Measurements from ENCODE around the gene ANKRD16. TPM values are rescaled to one million over a fixed set of nuclear protein-coding genes. Genes with fewer than 3 reads are reported as not detected.
"Not testable (repeated sequence)": the region's sequence is repeated elsewhere in the genome, so short reads cannot be mapped to it uniquely, and the experiment has no call there.

Gene ANKRD16
- total RNA-seq, 4 donors from 2014 or later: 3.3 to 8.9 (median 5.9) TPM

GRCh38 chr10:5876181-5876768 is 13.4 kb downstream of the ANKRD16 start:
- ATAC-seq: peak; percentile 37
- H3K4me3 ChIP-seq: no peak overlapping the region
- WGBS, 2 donors (ENCODE audit: low coverage in 1 of 2): 53 to 56% methylated on average over 10 to 11 of the region's 14 CpGs
- H3K9me3 ChIP-seq: no peaks in the 10 kb centered on the region
- H3K4me1 ChIP-seq: peaks cover 0 to 8% (median 0%) of the 10 kb centered on the region in 3 donors
- TF ChIP-seq POLR2A (IDR thresholded peaks at IDR 0.05) (no peak), EP300 (IDR thresholded peaks at IDR 0.05) (no peak), POLR2AphosphoS5 (IDR thresholded peaks at IDR 0.05) (no peak)
- TF ChIP-seq, protein P1, sequence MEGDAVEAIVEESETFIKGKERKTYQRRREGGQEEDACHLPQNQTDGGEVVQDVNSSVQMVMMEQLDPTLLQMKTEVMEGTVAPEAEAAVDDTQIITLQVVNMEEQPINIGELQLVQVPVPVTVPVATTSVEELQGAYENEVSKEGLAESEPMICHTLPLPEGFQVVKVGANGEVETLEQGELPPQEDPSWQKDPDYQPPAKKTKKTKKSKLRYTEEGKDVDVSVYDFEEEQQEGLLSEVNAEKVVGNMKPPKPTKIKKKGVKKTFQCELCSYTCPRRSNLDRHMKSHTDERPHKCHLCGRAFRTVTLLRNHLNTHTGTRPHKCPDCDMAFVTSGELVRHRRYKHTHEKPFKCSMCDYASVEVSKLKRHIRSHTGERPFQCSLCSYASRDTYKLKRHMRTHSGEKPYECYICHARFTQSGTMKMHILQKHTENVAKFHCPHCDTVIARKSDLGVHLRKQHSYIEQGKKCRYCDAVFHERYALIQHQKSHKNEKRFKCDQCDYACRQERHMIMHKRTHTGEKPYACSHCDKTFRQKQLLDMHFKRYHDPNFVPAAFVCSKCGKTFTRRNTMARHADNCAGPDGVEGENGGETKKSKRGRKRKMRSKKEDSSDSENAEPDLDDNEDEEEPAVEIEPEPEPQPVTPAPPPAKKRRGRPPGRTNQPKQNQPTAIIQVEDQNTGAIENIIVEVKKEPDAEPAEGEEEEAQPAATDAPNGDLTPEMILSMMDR (IDR thresholded peaks at IDR 0.05): no peak
- H3K27me3 ChIP-seq: no peaks in the 10 kb centered on the region
- peaks cover 0 to 67% of the 10 kb centered on the region in 2 donors for H3K36me3 ChIP-seq
- H3K27ac ChIP-seq: no peak overlapping the region

- Histone ChIP-seq H3K4me3 (no peak overlapping the region), H3K9me3 (no peaks in the 10 kb centered on the region), H3K36me3 (peaks cover 0 to 60% of the 10 kb centered on the region in 2 donors), H3K27me3 (no peaks in the 10 kb centered on the region), H3K27ac (no peak overlapping the region), H3K4me1 (peaks cover 0 to 8% (median 0%) of the 10 kb centered on the region in 3 donors)
- WGBS, 2 donors (ENCODE audit: low coverage in 1 of 2): 28 to 38% methylated on average over 5 of the region's 9 CpGs
- TF ChIP-seq POLR2A (IDR thresholded peaks at IDR 0.05) (no peak), POLR2AphosphoS5 (IDR thresholded peaks at IDR 0.05) (no peak), EP300 (IDR thresholded peaks at IDR 0.05) (no peak)
- TF ChIP-seq, protein P1 (IDR thresholded peaks at IDR 0.05): peak; percentile 73 to 83 (median 78)
- peak; percentile 68 for ATAC-seq
Observed at GRCh38 chr10:5873515-5873995, 16.1 kb downstream of the ANKRD16 start.

GRCh38 chr10:5871596-5871995 is 18.1 kb downstream of the ANKRD16 start:
- H3K9me3 ChIP-seq: no peaks in the 10 kb centered on the region
- H3K36me3 ChIP-seq: peaks cover 0 to 45% of the 10 kb centered on the region in 2 donors
- H3K27me3 ChIP-seq: no peaks in the 10 kb centered on the region
- H3K27ac ChIP-seq: no peak overlapping the region
- H3K4me1 ChIP-seq: peaks cover 0 to 8% (median 0%) of the 10 kb centered on the region in 3 donors
- no peak for TF ChIP-seq POLR2AphosphoS5 (IDR thresholded peaks at IDR 0.05)
- TF ChIP-seq EP300 (IDR thresholded peaks at IDR 0.05): no peak
- TF ChIP-seq, protein P1 (IDR thresholded peaks at IDR 0.05): no peak
- TF ChIP-seq POLR2A (IDR thresholded peaks at IDR 0.05): no peak
- no peak overlapping the region for H3K4me3 ChIP-seq
- 31 to 79% methylated on average over 2 to 4 of the region's 5 CpGs for WGBS, 2 donors (ENCODE audit: low coverage in 1 of 2)
- no peak for ATAC-seq

DNA sequence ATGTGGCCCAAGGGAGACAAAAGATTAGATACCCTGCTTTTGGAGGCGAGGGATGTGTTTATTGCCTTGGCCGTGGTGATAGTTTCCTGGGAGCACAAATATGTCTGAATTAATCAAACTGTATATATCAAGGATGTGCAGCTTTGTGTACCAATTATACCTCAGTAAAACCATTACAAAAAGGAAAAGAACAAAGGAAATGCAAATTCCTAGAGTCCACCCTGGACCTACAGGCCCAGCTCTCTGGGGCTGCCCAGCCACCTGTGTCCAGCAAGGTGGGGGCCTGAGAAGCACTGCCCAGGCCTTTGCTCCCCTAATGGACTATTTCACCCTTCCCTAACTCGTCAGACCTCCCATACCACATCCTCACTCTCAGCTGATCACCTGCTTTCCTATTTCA is 20.5 kb downstream of the ANKRD16 start:
- Histone ChIP-seq H3K9me3 (no peaks in the 10 kb centered on the region), H3K27ac (no peak overlapping the region), H3K4me1 (peaks cover 0 to 8% (median 0%) of the 10 kb centered on the region in 3 donors), H3K27me3 (no peaks in the 10 kb centered on the region), H3K4me3 (no peak overlapping the region), H3K36me3 (peaks cover 0 to 25% of the 10 kb centered on the region in 2 donors)
- TF ChIP-seq EP300 (IDR thresholded peaks at IDR 0.05) (no peak), POLR2AphosphoS5 (IDR thresholded peaks at IDR 0.05) (no peak), POLR2A (IDR thresholded peaks at IDR 0.05) (no peak)
- TF ChIP-seq, protein P1 (IDR thresholded peaks at IDR 0.05): no peak
- ATAC-seq: no peak
- WGBS, 2 donors (ENCODE audit: low coverage in 1 of 2): 76 to 95% methylated on average over 3 of the region's 3 CpGs

DNA sequence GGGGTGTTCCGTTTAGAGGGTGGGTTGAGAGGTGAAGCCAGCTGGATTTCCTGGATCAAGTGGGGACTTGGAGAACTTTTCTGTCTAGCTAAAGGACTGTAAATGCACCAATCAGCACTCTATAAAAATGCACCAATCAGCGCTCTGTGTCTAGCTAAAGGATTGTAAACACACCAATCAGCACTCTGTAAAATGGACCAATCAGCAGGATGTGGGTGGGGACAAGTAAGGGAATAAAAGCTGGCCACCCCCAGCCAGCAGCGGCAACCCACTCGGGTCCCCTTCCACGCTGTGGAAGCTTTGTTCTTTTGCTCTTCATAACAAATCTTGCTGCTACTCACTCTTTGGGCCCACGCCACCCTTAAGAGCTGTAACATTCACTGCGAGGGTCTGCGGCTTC is 21.3 kb downstream of the ANKRD16 start:
- not testable (repeated sequence) for ATAC-seq, H3K9me3 ChIP-seq, H3K27ac ChIP-seq, H3K4me3 ChIP-seq, H3K4me1 ChIP-seq, H3K27me3 ChIP-seq
- peaks cover 0 to 25% of the 10 kb centered on the region in 2 donors for H3K36me3 ChIP-seq
- WGBS, 2 donors (ENCODE audit: low coverage in 1 of 2): 83 to 89% methylated on average over 1 to 6 of the region's 8 CpGs

- not testable (repeated sequence) for H3K4me1 ChIP-seq, H3K27me3 ChIP-seq, ATAC-seq, H3K27ac ChIP-seq, H3K9me3 ChIP-seq, H3K4me3 ChIP-seq
- H3K36me3 ChIP-seq: peaks cover 0 to 29% of the 10 kb centered on the region in 2 donors
- WGBS, 2 donors (ENCODE audit: low coverage in 1 of 2): 45 to 53% methylated on average over 3 to 4 of the region's 4 CpGs
Observed at GRCh38 chr10:5867091-5867615, 22.5 kb downstream of the ANKRD16 start.

- H3K27ac ChIP-seq, H3K4me3 ChIP-seq, ATAC-seq, H3K9me3 ChIP-seq, H3K4me1 ChIP-seq, H3K27me3 ChIP-seq: not testable (repeated sequence)
- WGBS, 2 donors (ENCODE audit: low coverage in 1 of 2): 64% methylated on average over 5 of the region's 5 CpGs; no CpG with 5 or more reads in 1 of the 2 donors
- peaks cover 0 to 35% of the 10 kb centered on the region in 2 donors for H3K36me3 ChIP-seq
Observed at GRCh38 chr10:5866451-5867081, 23.1 kb downstream of the ANKRD16 start.

GRCh38 chr10:5862981-5863685 is 26.6 kb downstream of the ANKRD16 start:
- not testable (repeated sequence) for H3K4me3 ChIP-seq, H3K9me3 ChIP-seq, H3K27me3 ChIP-seq, H3K4me1 ChIP-seq, ATAC-seq, H3K27ac ChIP-seq
- WGBS, 2 donors (ENCODE audit: low coverage in 1 of 2): 84 to 95% methylated on average over 4 to 5 of the region's 9 CpGs
- peaks cover 0 to 15% of the 10 kb centered on the region in 2 donors for H3K36me3 ChIP-seq
